OCI-LY1 (cell line): ENCODE measurements around the gene VDR.

Experiments
- H2AFZ ChIP-seq: fragments of 200-600 bp; sonication (generic), shearing (Covaris generic); 2 replicates; pipeline ENCODE4 v1.6.0; 2014; ENCODE audit warnings: antibody characterized with exemption, mild to moderate bottlenecking, low read length
- H3F3A ChIP-seq: fragments of 200-600 bp; sonication (generic), shearing (Covaris generic); 2 replicates; pipeline ENCODE4 v1.6.0; 2014; ENCODE audit warnings: mild to moderate bottlenecking, antibody characterized with exemption, low read length, moderate library complexity; ENCODE audit not compliant: insufficient read depth
- H3K27ac ChIP-seq: fragments of 200-600 bp; sonication (generic); 2 replicates; pipeline ENCODE4 v1.5.1; 2014; ENCODE audit warnings: low read length, mixed run types, mild to moderate bottlenecking, low read depth; ENCODE audit not compliant: poor library complexity, severe bottlenecking
- H3K27me3 ChIP-seq: fragments of 200-600 bp; sonication (generic); 2 replicates; pipeline ENCODE4 v1.6.0; 2014; ENCODE audit warnings: antibody characterized with exemption, mild to moderate bottlenecking, low read length, moderate library complexity; ENCODE audit not compliant: insufficient read depth
- H3K36me3 ChIP-seq: fragments of 200-600 bp; sonication (generic); 2 replicates; pipeline ENCODE4 v1.6.1; 2014; ENCODE audit warnings: mild to moderate bottlenecking, antibody characterized with exemption, low read length, moderate library complexity, mixed read lengths; ENCODE audit not compliant: insufficient read depth
- H3K4me1 ChIP-seq: fragments of 200-600 bp; sonication (generic); 2 replicates; pipeline ENCODE4 v1.5.1; 2014; ENCODE audit warnings: mild to moderate bottlenecking, low read length, moderate library complexity; ENCODE audit not compliant: insufficient read depth, severe bottlenecking
- H3K4me2 ChIP-seq: fragments of 200-600 bp; sonication (generic), shearing (Covaris generic); 2 replicates; pipeline ENCODE4 v1.6.1; 2014; ENCODE audit warnings: low read length
- H3K4me3 ChIP-seq: fragments of 200-600 bp; sonication (generic); 2 replicates; pipeline ENCODE4 v1.5.1; 2014; ENCODE audit warnings: low read length, low read depth, mild to moderate bottlenecking, mixed read lengths; ENCODE audit not compliant: poor library complexity, severe bottlenecking
- H3K79me2 ChIP-seq: fragments of 200-600 bp; shearing (Covaris generic); 2 replicates; pipeline ENCODE4 v1.6.1; 2016; ENCODE audit warnings: mixed run types, low read length, mixed read lengths; ENCODE audit not compliant: insufficient read depth
- H3K9ac ChIP-seq: fragments of 200-600 bp; sonication (generic), shearing (Covaris generic); 2 replicates; pipeline ENCODE4 v1.6.1; 2014; ENCODE audit warnings: mild to moderate bottlenecking, low read length, mixed read lengths
- H3K9me2 ChIP-seq: fragments of 200-600 bp; sonication (generic), shearing (Covaris generic); 2 replicates; pipeline ENCODE4 v1.6.1; 2014; ENCODE audit warnings: low read depth, mild to moderate bottlenecking, low read length, mixed read lengths
- H3K9me3 ChIP-seq: fragments of 200-600 bp; shearing (Covaris generic); 2 replicates; pipeline ENCODE4 v1.6.1; 2014; ENCODE audit warnings: low read length, mixed read lengths
- H4K20me1 ChIP-seq: fragments of 200-600 bp; sonication (generic), shearing (Covaris generic); 2 replicates; pipeline ENCODE4 v1.6.0; 2016; ENCODE audit warnings: mild to moderate bottlenecking, low read length; ENCODE audit not compliant: insufficient read depth
- CTCF ChIP-seq: fragments of 200-600 bp; sonication (generic), shearing (Covaris generic); IDR thresholded peaks from 2 replicates; pipeline ENCODE4 v1.5.1; 2017; ENCODE audit warnings: mild to moderate bottlenecking, antibody characterized with exemption, low read length, moderate library complexity, mixed read lengths
- EZH2 ChIP-seq: fragments of 200-600 bp; sonication (generic), shearing (Covaris generic); IDR thresholded peaks from 2 replicates; pipeline ENCODE4 v1.8.0; 2017; ENCODE audit warnings: borderline replicate concordance, mixed run types, mild to moderate bottlenecking, antibody characterized with exemption, low read length, moderate library complexity, mixed read lengths

Gene VDR

DNA sequence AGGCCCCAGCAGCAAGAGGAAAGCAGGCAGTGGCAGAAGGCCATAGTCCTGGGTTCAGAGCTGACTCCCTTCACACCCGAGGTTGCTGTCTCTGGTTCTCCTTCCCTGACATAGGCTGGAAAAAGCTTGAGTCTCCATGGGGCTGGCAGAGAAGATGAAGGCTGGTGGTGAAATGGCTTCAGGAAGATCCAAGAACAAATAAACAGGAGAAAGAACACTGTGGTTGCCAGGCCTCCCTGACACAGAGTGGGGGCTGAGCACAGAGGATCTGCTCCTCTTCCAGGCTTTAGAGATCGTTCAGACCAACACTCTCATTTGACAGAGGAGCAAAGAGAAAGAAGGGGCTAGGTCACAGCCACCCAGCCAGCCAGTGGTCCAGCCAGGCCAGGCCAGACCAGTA, 99.4 kb downstream of the VDR start:
- TF ChIP-seq CTCF (no peak), EZH2 (no peak)
- no peak overlapping the region for H3K4me3 ChIP-seq
- no peaks in the 10 kb centered on the region for H3K27me3 ChIP-seq
- H3K4me1 ChIP-seq: peaks cover 82% of the 10 kb centered on the region
- no peaks in the 10 kb centered on the region for H3K9me3 ChIP-seq
- H3K36me3 ChIP-seq: peaks cover 42% of the 10 kb centered on the region
- H3K4me2 ChIP-seq: no peak overlapping the region; the same call in 1 of the 2 replicates
- no peaks in the 10 kb centered on the region for H3K9me2 ChIP-seq
- peak overlapping the region; percentile 98 for H3K27ac ChIP-seq
- 0 out of 2 replicates have a peak, but pooled peaks cover 8% of the 10 kb centered on the region for H3K79me2 ChIP-seq
- no peaks in the 10 kb centered on the region for H3F3A ChIP-seq
- no peak overlapping the region for H2AFZ ChIP-seq
- H4K20me1 ChIP-seq: no peaks in the 10 kb centered on the region
- no peak overlapping the region; the same call in 1 of the 2 replicates for H3K9ac ChIP-seq

DNA sequence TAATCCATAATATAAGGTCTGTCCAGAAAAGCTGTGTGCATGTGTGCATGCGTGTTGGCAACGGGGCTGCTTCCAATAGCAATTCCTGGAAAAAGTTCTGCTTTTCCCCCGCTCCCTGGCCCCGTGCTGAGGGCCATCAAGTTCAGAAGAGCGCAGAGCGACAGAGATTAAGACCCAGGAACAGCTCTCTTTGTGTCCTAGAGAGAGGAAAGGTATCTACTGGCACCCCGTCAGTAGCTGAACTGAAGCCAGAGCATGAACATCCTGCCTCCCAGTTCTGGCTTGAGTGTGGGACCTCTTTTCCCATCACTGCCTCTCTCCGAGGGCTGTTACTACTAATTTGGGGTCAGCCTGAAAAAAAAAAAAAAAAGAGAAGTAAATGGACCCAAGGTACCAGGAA, 100.6 kb downstream of the VDR start:
- H3K4me3 ChIP-seq: no peak overlapping the region
- TF ChIP-seq CTCF (no peak), EZH2 (no peak)
- H3K27me3 ChIP-seq: no peaks in the 10 kb centered on the region
- H3K79me2 ChIP-seq: 0 out of 2 replicates have a peak, but pooled peaks cover 8% of the 10 kb centered on the region
- H3F3A ChIP-seq: no peaks in the 10 kb centered on the region
- H3K36me3 ChIP-seq: peaks cover 42% of the 10 kb centered on the region
- no peaks in the 10 kb centered on the region for H4K20me1 ChIP-seq
- H3K9ac ChIP-seq: no peak overlapping the region
- no peak overlapping the region; the same call in 1 of the 2 replicates for H3K4me2 ChIP-seq
- H3K9me2 ChIP-seq: no peaks in the 10 kb centered on the region
- no peaks in the 10 kb centered on the region for H3K9me3 ChIP-seq
- no peak overlapping the region for H3K27ac ChIP-seq
- H3K4me1 ChIP-seq: peaks cover 75% of the 10 kb centered on the region
- H2AFZ ChIP-seq: no peak overlapping the region

- Histone ChIP-seq H3K27me3 (no peaks in the 10 kb centered on the region), H3K79me2 (0 out of 2 replicates have a peak, but pooled peaks cover 8% of the 10 kb centered on the region), H4K20me1 (no peaks in the 10 kb centered on the region), H3K27ac (peak overlapping the region; percentile 65), H3K9me3 (no peaks in the 10 kb centered on the region), H2AFZ (no peak overlapping the region), H3K4me1 (peaks cover 74% of the 10 kb centered on the region), H3K9me2 (no peaks in the 10 kb centered on the region), H3K36me3 (peaks cover 47% of the 10 kb centered on the region), H3F3A (no peaks in the 10 kb centered on the region), H3K4me3 (no peak overlapping the region), H3K4me2 (peak overlapping the region; percentile 5; the same call in 1 of the 2 replicates), H3K9ac (peak overlapping the region; percentile 25; the same call in 1 of the 2 replicates)
- TF ChIP-seq EZH2 (no peak), CTCF (no peak)
Observed at GRCh38 chr12:47803191-47803875, 101.5 kb downstream of the VDR start.
